T-helper 9 cell (primary cell): ENCODE results near the gene EXOC8.

ENCODE experiments used
- DNase-seq: peaks from one replicate; pipeline ENCODE4 v3.0.0-alpha.2; 2020

Gene EXOC8

DNA sequence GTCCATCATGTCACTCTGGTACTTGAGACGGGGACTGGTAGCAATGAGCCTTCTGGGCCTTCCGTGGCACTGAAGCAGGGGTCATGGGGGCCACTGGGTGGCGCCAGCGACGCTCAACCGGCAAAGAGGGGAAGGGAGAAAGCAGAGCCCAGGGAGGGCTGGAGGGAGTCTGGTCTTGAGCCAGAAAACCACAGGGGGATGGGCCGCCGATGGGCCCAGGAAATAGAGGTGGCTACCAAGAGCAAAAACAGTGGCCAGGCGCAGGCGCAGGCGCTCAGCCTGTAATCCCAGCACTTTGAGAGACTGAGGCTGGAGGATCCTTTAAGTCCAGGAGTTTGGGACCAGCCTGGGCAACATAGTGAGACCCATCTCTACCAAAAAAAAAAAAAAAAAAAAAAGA is 21.8 kb downstream of the EXOC8 start:
- peak; percentile 6 for DNase-seq

DNA sequence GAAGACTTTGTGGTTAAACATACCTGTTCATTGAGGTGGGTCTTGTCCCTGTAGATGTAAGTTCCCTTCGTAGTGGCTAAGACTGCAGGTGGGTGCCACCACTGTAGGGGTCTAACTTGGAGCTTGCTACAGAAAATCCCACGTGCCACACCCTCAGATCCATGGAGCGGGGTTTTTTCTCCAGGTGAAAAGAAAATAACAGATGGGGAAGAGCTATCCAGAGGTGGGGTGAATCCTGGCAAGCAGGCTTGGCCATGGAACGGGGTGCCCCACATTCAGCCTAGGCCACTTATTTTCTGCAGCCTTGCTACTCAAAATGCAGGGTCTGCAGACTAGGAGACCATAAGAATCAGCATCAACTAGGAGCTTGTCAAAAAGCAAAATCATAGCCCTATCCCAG is 24.0 kb downstream of the EXOC8 start:
- no peak for DNase-seq

DNA sequence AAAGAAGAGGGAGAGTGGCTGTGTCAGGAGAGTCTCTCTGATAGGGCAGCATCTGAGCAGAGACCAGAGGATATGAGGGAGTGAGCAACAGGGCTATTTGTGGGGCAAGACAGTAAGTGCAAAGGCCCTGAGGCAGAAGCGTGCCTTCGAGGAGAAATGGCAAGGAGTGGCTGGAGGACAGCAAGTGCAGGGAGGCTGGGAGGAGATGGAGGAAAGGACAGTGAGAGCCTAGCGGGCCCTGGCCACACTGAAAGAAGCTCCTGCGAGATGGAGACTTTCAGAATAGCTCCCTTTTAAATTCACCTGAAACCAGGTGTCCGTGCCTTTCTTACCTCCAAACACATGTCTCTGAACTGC is 25.2 kb downstream of the EXOC8 start:
- DNase-seq, result no peak

DNA sequence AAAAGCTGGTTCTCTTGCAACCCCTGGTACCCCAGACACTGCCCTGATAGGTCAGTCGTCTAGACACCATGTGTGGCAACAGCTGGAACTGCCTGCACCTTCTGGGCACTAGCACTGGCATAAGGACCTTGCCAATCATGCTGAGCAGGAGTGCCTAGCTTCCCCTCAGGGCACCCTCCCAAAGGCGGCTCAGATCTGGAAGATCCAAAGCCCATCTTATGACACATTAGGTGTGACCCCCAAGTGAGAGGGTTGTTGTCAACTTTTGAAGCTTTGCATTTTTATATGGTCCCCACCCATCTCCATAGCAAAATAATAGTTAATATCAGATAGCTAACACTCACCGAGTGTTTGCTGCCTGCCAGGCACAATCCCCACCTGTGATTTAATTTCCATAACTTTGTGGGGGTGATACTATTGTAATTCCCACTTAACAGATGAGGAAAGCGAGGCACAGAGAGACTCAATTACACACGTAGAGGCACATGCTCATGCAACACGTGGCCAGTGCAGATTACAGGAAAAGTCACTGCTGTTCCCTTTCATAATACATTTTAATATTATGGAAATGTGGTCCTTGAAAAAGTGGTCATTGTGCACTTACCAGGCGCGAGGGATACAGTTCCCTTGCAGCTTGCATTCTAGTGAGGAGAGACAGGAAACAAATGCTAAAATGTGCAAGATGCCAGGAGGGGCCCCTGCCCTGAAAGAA is 25.8 kb downstream of the EXOC8 start:
- no peak for DNase-seq

DNA sequence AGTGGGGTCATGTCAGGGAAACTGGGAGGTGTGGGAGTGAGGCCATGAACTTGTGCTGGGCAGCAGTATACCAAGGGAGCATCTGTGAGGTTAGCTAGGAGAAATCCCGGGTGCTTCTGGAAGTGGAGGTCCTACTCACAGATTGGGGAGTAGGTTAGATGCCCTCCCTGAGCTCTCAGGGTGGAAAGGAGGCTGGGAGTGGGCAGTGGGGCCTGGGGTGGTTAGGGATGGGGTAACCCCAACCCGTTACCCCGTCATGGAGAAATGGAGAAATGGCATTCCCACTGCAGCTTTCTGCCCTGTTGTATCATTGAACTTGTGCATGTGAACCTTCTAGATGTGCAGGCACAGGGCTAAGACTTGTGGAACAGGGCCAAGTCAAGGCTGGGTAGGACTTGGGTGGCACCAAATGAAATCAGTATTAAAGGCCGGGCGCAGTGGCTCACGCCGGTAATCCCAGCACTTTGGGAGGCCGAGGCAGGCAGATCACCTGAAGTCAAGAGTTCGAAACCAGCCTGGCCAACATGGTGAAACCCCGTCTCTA is 27.2 kb downstream of the EXOC8 start:
- no peak for DNase-seq

DNA sequence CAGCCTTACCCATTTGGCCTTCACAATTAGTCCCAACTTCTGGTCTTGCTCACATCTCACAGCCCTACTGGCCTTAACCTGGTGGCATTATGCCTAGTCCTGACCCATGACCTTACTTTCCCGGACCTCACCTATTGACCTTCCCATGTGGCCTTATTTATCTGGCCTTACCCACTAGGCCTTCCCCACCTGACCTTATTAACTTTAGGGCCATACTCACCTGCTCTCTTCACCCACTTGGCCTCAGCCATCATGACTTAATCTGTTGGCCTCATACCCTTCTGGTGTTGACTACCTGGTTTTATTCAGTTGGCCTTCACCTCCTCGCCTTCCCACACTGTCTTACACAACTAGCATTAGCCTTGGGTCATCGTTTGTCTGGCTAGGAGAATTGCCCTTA is 35.7 kb downstream of the EXOC8 start:
- DNase-seq, result no peak

DNA sequence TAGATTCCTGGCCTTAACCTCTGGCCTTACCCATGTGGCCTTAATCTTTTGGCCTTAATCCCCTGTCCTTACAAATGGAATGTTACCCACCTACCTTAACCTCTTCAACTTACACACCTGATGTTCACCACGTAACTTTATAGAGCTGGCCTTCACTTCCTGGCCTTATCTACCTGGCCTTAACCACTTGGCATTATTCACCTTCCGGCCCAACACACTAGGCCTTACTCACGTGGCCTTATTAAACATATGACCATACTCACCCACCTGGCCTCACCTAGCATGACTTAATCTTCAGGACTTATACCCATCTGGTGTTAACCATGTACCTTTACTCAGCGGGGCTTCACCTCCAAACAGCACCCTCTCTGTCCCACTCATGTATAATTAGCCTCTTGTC is 41.7 kb downstream of the EXOC8 start:
- DNase-seq, result no peak

DNA sequence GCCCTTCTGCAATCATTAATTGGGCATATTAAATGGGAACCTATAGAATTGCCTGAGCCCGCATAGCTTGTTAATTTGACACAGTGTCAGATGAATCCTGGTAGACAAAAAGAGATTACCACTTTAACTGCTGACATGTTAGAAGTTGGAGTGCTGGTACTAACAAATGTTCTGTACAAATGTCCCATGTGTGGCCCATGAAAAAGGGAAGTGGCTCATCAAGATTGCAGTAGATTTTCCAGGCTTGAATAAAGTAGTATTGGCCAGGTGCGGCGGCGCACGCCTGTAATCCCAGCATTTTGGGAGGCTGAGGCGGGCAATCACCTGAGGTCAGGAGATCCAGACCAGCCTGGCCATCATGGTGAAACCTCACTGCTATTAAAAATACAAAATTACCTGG is 51.0 kb downstream of the EXOC8 start:
- DNase-seq, result no peak

DNA sequence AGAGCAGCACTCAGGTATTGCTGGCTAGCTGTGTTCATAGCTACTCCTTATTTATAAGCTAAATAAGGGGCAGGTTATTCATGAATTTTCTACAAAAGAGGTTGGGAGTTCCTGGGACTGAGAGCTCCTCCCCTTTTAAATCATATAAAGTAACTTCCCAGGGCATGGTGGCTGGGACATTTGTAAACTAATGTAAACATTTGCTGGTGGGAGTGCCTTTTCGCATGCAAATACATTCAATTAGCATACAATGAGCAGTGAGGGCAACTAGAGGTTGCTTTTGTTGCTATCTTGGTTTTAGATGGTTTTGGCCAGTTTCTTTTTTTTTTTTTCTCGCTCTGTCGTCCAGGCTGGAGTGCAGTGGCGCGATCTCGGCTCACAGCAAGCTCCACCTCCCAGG is 53.2 kb downstream of the EXOC8 start:
- DNase-seq, result no peak
